ENCODE results near the gene AOAH.

AOAH gene

DNA sequence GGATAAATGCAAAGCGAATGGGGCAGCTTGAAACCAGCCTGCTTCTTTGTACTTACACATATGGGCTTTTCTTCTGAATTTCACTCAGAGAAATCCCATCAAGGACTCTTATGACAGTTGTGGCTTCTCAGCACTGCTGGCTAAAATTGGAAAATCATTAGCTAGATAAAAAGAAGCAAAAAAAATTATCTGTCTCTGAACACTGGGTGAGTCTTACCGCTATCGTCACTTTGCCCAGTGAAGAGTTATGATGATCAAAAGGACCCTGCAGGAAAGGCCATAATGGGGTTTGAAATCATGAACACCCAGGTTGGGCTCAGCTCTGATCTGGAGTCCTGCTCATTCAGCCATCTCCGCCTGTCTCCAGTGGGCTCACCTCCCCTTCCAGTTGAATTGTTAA, 34.3 kb downstream of the AOAH start:
- Histone ChIP-seq H3K27ac (no peak overlapping the region), H3K4me3 (ENCODE audit: low read depth, low read length) (no peak overlapping the region), H3K36me3 (replicated peaks) (no peaks in the 10 kb centered on the region), H3K27me3 (replicated peaks) (no peaks in the 10 kb centered on the region)
- in situ Hi-C loops (cut with HindIII; ENCODE audit: low pct_ligation_motif_present, low sequenced_read_pairs) = no loop called here
- TF ChIP-seq CTCF (IDR thresholded peaks at IDR 0.05; ENCODE audit: low read depth, low read length, missing control alignments) = no peak
- no peak for DNase-seq

- no peak overlapping the region for H3K27ac ChIP-seq
- no peaks in the 10 kb centered on the region for H3K36me3 ChIP-seq (replicated peaks)
- TF ChIP-seq CTCF (IDR thresholded peaks at IDR 0.05; ENCODE audit: low read depth, low read length, missing control alignments) = no peak
- in situ Hi-C loops (cut with HindIII; ENCODE audit: low pct_ligation_motif_present, low sequenced_read_pairs) = no loop called here
- peak; percentile 32 for DNase-seq
- H3K4me3 ChIP-seq (ENCODE audit: low read depth, low read length) = no peak overlapping the region
- no peaks in the 10 kb centered on the region for H3K27me3 ChIP-seq (replicated peaks)
These were observed 37.8 kb downstream of the AOAH start for GRCh38 chr7:36686499-36686898.

GRCh38 chr7:36684954-36685353, 39.3 kb downstream of the AOAH start:
- Histone ChIP-seq H3K27me3 (replicated peaks) (no peaks in the 10 kb centered on the region), H3K27ac (no peak overlapping the region), H3K36me3 (replicated peaks) (no peaks in the 10 kb centered on the region), H3K4me3 (ENCODE audit: low read depth, low read length) (no peak overlapping the region)
- in situ Hi-C loops (cut with HindIII; ENCODE audit: low pct_ligation_motif_present, low sequenced_read_pairs) = no loop called here
- no peak for TF ChIP-seq CTCF (IDR thresholded peaks at IDR 0.05; ENCODE audit: low read depth, low read length, missing control alignments)
- no peak for DNase-seq

DNA sequence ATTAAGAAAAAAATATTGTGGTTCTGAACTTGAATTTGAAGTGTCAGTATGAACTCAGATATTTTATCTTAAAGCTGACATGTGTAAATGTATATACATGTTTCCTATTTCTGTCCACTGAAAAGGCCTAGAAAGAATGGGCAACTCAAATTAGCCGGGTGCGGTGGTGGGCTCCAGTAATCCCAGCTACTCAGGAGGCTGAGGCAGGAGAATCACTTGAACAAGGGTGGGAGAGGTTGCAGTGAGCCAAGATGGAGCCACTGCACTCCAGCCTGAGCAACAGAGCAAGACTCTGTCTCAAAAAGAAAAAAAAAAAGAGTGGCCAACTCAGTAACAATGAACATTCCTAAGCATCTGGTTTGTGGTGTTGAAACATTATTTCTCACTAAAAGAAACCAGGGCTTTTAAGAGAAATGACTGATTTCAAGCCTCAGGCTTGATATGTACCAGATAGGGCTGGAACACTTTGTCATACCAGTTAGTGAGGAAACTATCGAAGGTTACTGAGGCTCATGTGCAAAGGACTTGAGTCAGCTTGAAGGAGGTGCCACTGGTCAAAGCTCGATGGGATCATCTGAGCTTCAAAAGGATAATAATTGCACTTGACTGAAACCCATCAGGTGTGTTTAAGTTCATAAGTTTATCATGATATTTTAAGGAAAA, 40.5 kb downstream of the AOAH start:
- Histone ChIP-seq H3K36me3 (replicated peaks) (no peaks in the 10 kb centered on the region), H3K27me3 (replicated peaks) (no peaks in the 10 kb centered on the region), H3K27ac (no peak overlapping the region), H3K4me3 (ENCODE audit: low read depth, low read length) (no peak overlapping the region)
- DNase-seq = no peak
- no peak for TF ChIP-seq CTCF (IDR thresholded peaks at IDR 0.05; ENCODE audit: low read depth, low read length, missing control alignments)
- in situ Hi-C loops (cut with HindIII; ENCODE audit: low pct_ligation_motif_present, low sequenced_read_pairs) = no loop called here

DNA sequence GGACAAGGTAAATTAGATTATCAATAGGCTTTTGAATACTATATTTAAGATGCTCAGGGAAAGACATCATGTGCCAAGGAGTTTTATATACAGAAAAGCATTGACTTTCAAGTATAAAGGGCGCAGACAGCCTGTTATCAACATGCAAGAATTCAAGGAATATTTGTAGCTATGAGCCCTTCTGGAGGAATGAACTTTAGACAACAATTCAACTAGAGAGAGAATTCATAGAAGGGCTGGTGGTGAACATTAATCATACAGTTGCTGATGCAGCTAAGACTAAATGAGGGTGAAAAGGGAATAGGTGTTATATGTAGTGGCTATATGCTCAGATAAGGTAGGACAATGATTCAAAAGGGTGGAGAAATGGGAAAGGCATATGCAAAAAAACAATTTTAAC, 41.2 kb downstream of the AOAH start:
- TF ChIP-seq CTCF (IDR thresholded peaks at IDR 0.05; ENCODE audit: low read depth, low read length, missing control alignments) = no peak
- no peaks in the 10 kb centered on the region for H3K27me3 ChIP-seq (replicated peaks)
- H3K27ac ChIP-seq = no peak overlapping the region
- in situ Hi-C loops (cut with HindIII; ENCODE audit: low pct_ligation_motif_present, low sequenced_read_pairs) = no loop called here
- DNase-seq = no peak
- no peaks in the 10 kb centered on the region for H3K36me3 ChIP-seq (replicated peaks)
- no peak overlapping the region for H3K4me3 ChIP-seq (ENCODE audit: low read depth, low read length)

- Histone ChIP-seq H3K4me3 (ENCODE audit: low read depth, low read length) (no peak overlapping the region), H3K27ac (no peak overlapping the region)
- no peak for TF ChIP-seq CTCF (IDR thresholded peaks at IDR 0.05; ENCODE audit: low read depth, low read length, missing control alignments)
These were observed 42.2 kb downstream of the AOAH start for GRCh38 chr7:36682102-36682501.

More at GRCh38 chr7:36682102-36682501, 42.2 kb downstream of the AOAH start:
- in situ Hi-C loops (cut with HindIII; ENCODE audit: low pct_ligation_motif_present, low sequenced_read_pairs) = no loop called here
- no peak for DNase-seq
- Histone ChIP-seq H3K27me3 (replicated peaks) (no peaks in the 10 kb centered on the region), H3K36me3 (replicated peaks) (no peaks in the 10 kb centered on the region)

Data from brain microvascular endothelial cell (primary cell).